GM19193 (cell line): ENCODE results near the gene DEGS2.

Experiments used
- POLR2A ChIP-seq: IDR thresholded peaks from 4 replicates; pipeline ENCODE4 v1.6.1; 2011; ENCODE audit not compliant: insufficient read depth, insufficient read length; ENCODE audit errors: extremely low read depth

Gene DEGS2

GRCh38 chr14:100141098-100141497, 18.3 kb downstream of the DEGS2 start:
- no peak for TF ChIP-seq POLR2A

- no peak for TF ChIP-seq POLR2A
These were observed 18.9 kb downstream of the DEGS2 start for GRCh38 chr14:100140452-100141078.

- TF ChIP-seq POLR2A, result no peak
These were observed 20.5 kb downstream of the DEGS2 start for GRCh38 chr14:100138955-100139354.

GRCh38 chr14:100138082-100138787, 21.2 kb downstream of the DEGS2 start:
- no peak for TF ChIP-seq POLR2A

GRCh38 chr14:100137173-100137572, 22.3 kb downstream of the DEGS2 start:
- no peak for TF ChIP-seq POLR2A

GRCh38 chr14:100135784-100136183, 23.7 kb downstream of the DEGS2 start:
- no peak for TF ChIP-seq POLR2A

GRCh38 chr14:100135073-100135472, 24.4 kb downstream of the DEGS2 start:
- TF ChIP-seq POLR2A, result no peak

- no peak for TF ChIP-seq POLR2A
These were observed 24.9 kb downstream of the DEGS2 start for GRCh38 chr14:100134586-100134985.

GRCh38 chr14:100132903-100133510, 26.4 kb downstream of the DEGS2 start:
- no peak for TF ChIP-seq POLR2A

- TF ChIP-seq POLR2A, result no peak
These were observed 27.1 kb downstream of the DEGS2 start for GRCh38 chr14:100132161-100132902.

GRCh38 chr14:100131181-100131580, 28.3 kb downstream of the DEGS2 start:
- no peak for TF ChIP-seq POLR2A

- TF ChIP-seq POLR2A, result no peak
These were observed 28.9 kb downstream of the DEGS2 start for GRCh38 chr14:100130521-100130920.

- no peak for TF ChIP-seq POLR2A
These were observed 30.3 kb downstream of the DEGS2 start for GRCh38 chr14:100129161-100129589.

- no peak for TF ChIP-seq POLR2A
These were observed 30.8 kb downstream of the DEGS2 start for GRCh38 chr14:100128688-100129087.

- TF ChIP-seq POLR2A, result no peak
These were observed 31.5 kb downstream of the DEGS2 start for GRCh38 chr14:100127853-100128455.
